CD4-positive, alpha-beta T cell treated with Interleukin-6 for 4 hours (primary cell): ENCODE measurements around the gene HS2ST1.
A peak's percentile ranks its signal among the peaks of the same experiment; 100 is the strongest.

Experiments
- DNase-seq: peaks from one replicate; pipeline ENCODE4 v3.0.0-alpha.2; 2020; ENCODE audit warnings: mixed read lengths

HS2ST1 gene

GRCh38 chr1:87117761-87118368 lies 203.4 kb downstream of the HS2ST1 start:
- DNase-seq: no peak

- no peak for DNase-seq
Measured at GRCh38 chr1:87119541-87120140, 205.2 kb downstream of the HS2ST1 start.

- no peak for DNase-seq
Measured at GRCh38 chr1:87120779-87121178, 206.3 kb downstream of the HS2ST1 start.

- no peak for DNase-seq
Measured at GRCh38 chr1:87121711-87122163, 207.3 kb downstream of the HS2ST1 start.

GRCh38 chr1:87122243-87122642 lies 207.8 kb downstream of the HS2ST1 start:
- no peak for DNase-seq

GRCh38 chr1:87123610-87124009 lies 209.2 kb downstream of the HS2ST1 start:
- no peak for DNase-seq

- no peak for DNase-seq
Measured at GRCh38 chr1:87126886-87127505, 212.6 kb downstream of the HS2ST1 start.

GRCh38 chr1:87127581-87127980 lies 213.1 kb downstream of the HS2ST1 start:
- no peak for DNase-seq

GRCh38 chr1:87129038-87129437 lies 214.6 kb downstream of the HS2ST1 start:
- no peak for DNase-seq

- DNase-seq: no peak
Measured at GRCh38 chr1:87129606-87130005, 215.2 kb downstream of the HS2ST1 start.

- DNase-seq: no peak
Measured at GRCh38 chr1:87130438-87130837, 216.0 kb downstream of the HS2ST1 start.

GRCh38 chr1:87131809-87132283 lies 217.4 kb downstream of the HS2ST1 start:
- peak; percentile 77 for DNase-seq

GRCh38 chr1:87132284-87132870 lies 217.9 kb downstream of the HS2ST1 start:
- DNase-seq: peak; percentile 4

- no peak for DNase-seq
Measured at GRCh38 chr1:87134061-87134460, 219.6 kb downstream of the HS2ST1 start.

GRCh38 chr1:87134625-87135328 lies 220.3 kb downstream of the HS2ST1 start:
- no peak for DNase-seq

- DNase-seq: no peak
Measured at GRCh38 chr1:87135329-87135712, 220.9 kb downstream of the HS2ST1 start.

- DNase-seq: no peak
Measured at GRCh38 chr1:87136607-87137341, 222.3 kb downstream of the HS2ST1 start.

GRCh38 chr1:87137342-87137739 lies 222.9 kb downstream of the HS2ST1 start:
- DNase-seq: no peak

- DNase-seq: no peak
Measured at GRCh38 chr1:87140831-87141540, 226.6 kb downstream of the HS2ST1 start.

- DNase-seq: no peak
Measured at GRCh38 chr1:87141556-87141955, 227.1 kb downstream of the HS2ST1 start.

- no peak for DNase-seq
Measured at GRCh38 chr1:87143413-87144135, 229.1 kb downstream of the HS2ST1 start.
